GOT3 (cell line): ENCODE measurements around the gene BRD9.
"Not testable (repeated sequence)": the region's sequence is repeated elsewhere in the genome, so short reads cannot be mapped to it uniquely, and the experiment has no call there.

Experiments used
- DNase-seq: peaks from one replicate; lab custom pipeline; 2025; ENCODE audit warnings: mixed read lengths; lab: John Stamatoyannopoulos, UW

Gene BRD9

GRCh38 chr5:843926-844325, 48.7 kb downstream of the BRD9 start:
- not testable (repeated sequence) for DNase-seq

- not testable (repeated sequence) for DNase-seq
These were observed 49.2 kb downstream of the BRD9 start for GRCh38 chr5:843371-843770.

DNA sequence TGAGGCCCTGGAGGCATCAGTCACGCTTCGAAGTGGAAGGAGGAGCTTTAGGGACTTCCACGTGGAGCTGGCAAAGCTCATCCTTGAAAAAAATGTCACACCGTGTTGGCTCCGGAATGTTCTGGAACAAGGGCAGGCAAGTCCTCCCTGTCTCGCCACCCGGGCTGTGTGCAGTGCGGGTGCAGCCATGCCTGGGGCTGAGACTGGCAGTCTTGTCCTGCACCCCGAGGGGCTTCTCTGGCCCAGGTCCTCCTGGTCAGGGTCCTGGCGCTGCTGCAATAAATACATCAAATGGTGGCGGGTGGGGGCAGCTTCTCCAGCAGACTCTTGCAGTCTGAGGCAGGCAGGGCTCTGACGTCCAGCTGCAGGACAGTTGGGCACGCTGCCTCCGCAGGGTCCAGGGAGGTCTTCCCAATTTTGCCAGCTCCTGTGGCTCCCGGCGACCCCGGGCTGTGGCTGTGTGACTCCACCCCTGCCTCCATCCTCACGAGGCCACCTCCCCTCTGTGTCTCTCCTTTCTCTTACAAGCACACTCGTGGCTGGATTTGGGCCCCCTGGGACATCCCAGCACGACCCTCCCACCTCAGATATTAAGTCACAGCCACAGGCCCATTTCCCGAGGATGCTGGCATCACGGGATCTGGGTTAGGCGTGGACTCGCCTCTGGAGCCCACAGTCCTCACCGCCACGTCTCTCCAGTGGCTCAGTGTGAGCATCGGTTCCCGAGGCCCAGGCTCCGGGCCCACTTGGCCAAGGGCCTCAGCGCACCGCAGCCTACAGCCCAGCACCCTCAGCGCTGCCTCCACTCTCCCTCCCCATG, 50.0 kb downstream of the BRD9 start:
- not testable (repeated sequence) for DNase-seq

GRCh38 chr5:841531-842401, 50.8 kb downstream of the BRD9 start:
- not testable (repeated sequence) for DNase-seq

DNA sequence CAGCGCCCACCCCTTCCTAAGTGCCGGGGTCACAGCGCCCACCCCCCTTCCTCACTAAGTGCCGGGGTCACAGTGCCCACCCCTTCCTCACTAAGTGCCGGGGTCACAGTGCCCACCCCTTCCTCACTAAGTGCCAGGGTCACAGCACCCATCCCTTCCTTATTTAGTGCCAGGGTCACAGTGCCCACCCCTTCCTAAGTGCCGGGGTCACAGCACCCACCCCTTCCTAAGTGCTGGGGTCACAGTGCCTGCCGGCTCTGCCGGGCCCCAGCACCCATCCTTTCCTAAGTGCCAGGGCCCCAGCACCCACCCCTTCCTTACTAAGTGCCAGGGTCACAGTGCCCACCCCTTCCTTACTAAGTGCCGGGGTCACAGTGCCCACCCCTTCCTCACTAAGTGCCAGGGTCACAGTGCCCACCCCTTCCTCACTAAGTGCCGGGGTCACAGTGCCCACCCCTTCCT, 51.6 kb downstream of the BRD9 start:
- not testable (repeated sequence) for DNase-seq

GRCh38 chr5:840118-840973, 52.3 kb downstream of the BRD9 start:
- DNase-seq, result not testable (repeated sequence)

DNA sequence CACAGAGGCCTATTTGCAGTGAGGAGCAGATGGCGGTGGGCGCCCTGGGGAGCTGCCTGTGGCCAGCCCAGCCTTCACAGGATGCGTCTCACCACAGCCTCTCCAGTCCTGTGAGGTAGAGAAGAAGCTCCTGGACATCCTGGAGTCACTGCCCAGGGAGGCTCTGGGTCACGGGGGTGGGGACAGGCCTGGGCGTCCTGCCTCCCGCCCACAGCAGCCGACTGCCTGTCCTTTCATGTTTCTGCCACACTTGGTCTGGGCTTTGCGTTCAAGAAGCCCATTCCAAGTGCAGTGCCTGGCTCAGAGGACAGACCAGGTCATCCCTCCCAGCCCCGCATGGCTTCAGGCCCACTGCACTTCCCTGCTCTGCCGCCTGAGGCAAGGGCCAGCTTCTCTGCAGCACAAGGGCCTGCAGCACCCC, 54.2 kb downstream of the BRD9 start:
- DNase-seq, result not testable (repeated sequence)

GRCh38 chr5:837621-838121, 54.9 kb downstream of the BRD9 start:
- DNase-seq, result not testable (repeated sequence)

DNA sequence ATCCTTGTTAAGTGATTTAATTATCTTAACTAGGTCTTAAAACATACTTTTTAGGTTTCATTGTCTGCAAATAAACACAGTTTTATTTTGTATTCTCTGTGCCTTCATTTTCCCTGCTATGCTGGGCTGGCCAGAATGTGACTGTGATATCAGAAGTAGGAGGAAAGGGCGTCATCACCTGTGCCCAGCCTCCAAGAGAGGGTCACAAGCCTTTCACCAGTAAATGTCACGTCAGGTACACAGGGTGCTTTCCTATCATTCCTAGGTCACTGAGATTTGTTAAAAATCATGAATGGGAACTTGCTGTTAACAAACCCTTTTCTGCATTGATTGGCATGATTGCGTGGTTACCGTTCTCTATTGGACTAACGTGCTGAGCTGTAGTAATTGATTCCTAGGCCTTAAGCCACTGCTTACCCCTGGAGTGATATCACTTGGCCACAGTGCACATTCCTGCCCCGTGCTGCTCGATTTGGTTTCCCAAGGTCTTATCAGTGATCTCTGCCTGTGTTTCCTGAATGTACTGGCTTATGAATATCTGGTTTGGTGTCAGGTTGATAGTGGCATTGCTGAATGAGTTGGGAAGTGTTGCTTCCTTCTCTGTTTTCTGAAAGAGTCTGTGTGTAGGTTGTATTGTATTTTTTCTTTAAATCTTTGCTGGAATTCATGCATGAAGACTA, 56.5 kb downstream of the BRD9 start:
- not testable (repeated sequence) for DNase-seq

GRCh38 chr5:834013-834412, 58.6 kb downstream of the BRD9 start:
- DNase-seq, result not testable (repeated sequence)

DNA sequence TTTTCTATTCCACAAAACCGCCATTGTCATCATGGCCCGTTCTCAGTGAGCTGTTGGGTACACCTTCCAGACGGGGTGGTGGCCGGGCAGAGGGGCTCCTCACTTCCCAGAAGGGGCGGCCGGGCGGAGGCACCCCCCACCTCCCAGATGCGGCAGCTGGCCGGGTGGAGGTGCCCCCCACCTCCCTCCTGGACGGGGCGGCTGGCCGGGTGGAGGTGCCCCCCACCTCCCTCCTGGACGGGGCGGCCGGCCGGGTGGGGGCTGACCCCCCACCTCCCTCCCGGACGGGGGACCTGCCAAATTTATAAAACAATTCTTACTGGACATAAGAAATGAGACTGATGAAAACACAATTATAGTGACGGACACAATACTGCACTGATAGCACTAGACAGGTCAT, 64.4 kb downstream of the BRD9 start:
- not testable (repeated sequence) for DNase-seq

DNA sequence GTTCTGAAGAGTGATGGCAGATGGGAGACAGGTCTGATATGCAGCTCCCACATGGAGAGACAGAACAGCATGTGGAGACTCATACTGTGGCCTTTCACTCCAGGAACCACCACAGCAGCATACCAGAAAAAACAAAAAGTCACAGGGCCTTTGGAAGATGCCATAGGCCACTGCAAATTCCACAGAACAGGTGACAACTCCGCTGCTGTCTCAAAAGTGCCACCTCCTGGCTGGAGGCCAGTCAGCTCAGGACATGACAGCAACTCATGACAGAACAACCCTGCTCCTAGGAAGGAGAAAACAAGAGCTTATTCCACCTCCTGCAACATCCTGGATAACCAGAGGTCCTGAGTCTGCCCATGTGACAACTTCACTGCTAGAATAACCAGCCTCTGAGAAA, 67.1 kb downstream of the BRD9 start:
- DNase-seq, result not testable (repeated sequence)

DNA sequence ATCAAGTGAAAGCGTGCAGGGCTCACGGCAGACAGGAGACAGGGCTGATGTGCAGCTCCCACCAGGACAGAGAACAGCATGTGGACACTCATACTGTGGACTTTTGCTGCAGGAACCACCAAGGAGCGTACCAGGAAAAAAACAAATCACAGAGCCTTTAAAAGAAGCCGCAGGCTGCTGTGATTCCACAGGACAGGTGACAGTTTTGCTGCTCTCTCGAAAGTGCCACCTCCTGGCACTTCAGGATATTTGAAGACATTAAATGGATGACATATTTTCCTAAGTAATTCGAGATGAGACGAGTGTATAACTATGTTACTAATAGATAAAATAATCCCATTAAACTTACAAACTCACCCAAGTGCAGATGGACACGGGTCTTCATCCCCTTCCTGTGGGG, 71.1 kb downstream of the BRD9 start:
- DNase-seq, result no peak

- DNase-seq, result no peak
These were observed 72.4 kb downstream of the BRD9 start for GRCh38 chr5:820245-820644.

GRCh38 chr5:819078-819477, 73.5 kb downstream of the BRD9 start:
- no peak for DNase-seq

DNA sequence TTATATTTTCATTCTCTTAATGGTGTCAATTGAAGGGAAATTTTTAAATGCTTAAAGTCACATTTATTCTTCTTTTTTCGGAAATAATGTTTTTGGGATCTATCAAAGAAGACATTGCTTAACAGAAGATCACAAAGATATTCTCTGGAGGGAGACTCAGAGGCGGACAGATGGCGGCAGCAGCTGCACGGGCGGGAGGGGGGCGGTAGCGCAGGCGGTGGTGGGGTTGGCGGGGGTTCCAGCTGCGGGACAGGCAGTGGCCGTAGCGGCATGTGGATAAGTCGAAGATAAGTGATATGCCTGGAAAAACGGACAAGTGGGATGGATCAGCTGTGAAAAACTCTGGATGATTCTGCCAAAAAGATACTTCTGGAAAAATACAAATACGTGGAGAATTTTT, 76.4 kb downstream of the BRD9 start:
- no peak for DNase-seq

DNA sequence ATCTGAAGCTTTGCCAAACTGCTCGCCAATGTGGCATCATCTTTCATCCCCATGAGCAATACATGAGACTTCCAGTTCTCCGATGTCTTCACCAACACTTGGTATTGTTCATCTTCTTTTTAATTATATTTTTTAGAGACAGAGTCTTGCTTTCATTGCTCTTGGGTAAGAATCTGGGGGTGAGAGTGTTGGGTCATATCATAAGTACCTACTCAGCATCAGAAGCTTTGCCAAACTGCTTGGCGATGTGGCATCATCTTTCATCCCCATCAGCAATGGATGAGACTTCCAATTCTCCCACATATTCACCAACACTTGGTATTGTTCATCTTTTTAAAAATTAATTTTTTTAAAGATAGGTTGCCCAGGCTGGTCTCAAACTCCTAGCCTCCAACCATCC, 77.2 kb downstream of the BRD9 start:
- no peak for DNase-seq
